IPS-NIHi7 (cell line): ENCODE measurements around the gene TINAG.

Source experiments
- DNase-seq: peaks from one replicate; pipeline ENCODE4 v3.0.0; 2012; ENCODE audit warnings: mixed read lengths; ENCODE audit errors: extremely low spot score

Gene TINAG

GRCh38 chr6:54308289-54308985 is at the start of gene TINAG:
TINAG (plus strand) TSS chr6:54308441; CDS start chr6:54308551, 110 bp downstream.
- DNase-seq: no peak

DNA sequence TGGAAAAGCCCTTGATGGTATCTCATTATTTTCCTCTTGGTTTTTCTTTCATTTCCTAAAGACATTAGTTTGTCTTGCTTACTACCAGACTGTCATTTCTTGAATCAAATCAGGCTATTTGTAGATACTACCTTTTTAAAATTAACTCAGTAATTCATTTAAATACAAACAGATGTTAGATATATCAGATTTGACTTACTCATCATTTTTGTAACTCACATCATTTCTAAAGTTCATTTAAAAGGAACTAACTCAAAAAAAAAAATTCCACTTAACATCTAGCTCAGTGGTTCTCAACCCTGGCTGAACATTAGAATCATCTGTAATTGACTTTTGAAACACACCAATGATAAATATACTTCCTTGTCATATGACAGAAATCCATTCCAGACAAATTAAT is 48.2 kb upstream of the TINAG start:
- DNase-seq: no peak

DNA sequence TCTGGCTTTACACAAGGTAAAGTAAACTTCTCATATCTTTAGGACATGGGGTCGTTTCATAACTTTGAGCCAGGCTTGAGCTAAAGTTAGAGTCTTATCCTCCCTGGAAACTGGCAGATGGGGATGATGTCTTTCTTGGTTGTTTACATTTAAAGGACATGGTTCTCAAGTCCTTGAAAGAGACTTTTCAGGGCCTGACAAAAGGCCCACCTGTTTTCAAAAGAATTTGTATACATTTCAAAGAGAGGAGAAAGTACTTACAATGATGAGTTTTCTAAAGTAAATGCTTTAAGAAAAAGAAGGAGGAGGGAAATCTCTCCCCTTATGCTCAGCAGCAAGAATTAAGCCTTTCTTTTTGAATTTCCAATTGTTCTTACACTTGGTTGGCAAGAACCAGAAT is 45.7 kb upstream of the TINAG start:
- no peak for DNase-seq

- DNase-seq: no peak
Observed at GRCh38 chr6:54262971-54263370, 45.3 kb upstream of the TINAG start.

GRCh38 chr6:54264581-54265272 is 43.5 kb upstream of the TINAG start:
- DNase-seq: no peak

DNA sequence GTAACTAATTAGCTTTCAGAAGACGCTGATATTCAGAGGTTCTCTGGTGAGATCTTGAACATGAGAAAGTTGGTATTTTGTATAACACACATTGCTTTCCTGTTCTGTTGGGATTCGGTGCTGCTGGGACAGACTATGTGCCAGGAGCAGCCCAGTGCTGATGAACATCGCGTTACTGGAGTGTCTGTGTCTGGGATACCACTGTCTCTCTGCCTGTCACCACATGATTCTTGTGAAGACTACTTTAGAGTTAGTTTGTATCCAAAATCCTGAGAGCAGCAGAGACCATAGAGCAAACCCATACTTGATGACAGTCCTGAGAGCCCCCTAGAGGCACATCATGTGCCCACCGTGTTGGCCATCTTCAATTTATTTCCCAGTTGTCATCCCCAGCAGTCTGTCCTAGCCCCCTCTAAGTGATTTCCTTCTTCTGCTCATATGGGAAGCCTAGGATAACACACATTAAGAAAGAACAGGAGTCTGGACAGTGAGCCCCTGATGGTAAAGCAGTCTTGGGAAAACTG is 41.8 kb upstream of the TINAG start:
- DNase-seq: peak; percentile 39

DNA sequence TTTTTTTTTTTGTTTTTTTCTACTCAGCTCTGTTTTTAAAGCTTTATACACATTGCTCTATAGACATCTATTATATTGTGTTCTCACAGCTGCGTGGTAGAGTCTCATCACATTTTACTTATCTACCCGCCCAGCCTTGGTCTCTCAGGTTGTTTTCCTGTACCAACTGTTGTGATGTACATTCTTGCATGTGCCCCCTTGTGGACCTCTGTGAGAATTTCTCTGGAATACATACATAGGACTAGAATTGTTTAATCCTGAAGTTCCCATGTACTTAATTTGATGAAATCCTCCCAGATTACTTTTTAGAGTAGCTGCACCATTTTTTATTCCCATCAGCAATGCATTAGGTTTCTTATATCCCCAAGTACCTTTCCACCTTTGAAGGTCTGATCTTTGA is 40.4 kb upstream of the TINAG start:
- peak; percentile 39 for DNase-seq

GRCh38 chr6:54273214-54273820 is 34.9 kb upstream of the TINAG start:
- no peak for DNase-seq

DNA sequence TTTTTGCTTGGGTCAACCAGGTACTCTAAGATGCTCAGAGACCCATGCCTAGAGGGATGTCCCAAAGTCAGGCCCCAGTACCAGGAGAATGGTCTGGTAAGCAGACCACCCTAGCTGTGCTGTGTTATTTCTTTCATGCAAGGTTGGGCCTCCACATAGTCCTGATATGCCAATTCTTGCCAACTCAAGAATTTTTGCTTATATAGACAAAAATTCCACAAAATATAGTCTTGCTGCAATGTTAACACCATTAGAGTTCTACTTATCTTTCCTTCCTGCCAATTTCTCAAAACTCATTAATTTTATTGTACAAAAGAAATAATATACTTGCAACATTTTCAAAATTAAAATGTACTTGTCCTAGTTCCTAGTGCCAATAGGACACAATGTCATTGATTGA is 33.9 kb upstream of the TINAG start:
- no peak for DNase-seq

DNA sequence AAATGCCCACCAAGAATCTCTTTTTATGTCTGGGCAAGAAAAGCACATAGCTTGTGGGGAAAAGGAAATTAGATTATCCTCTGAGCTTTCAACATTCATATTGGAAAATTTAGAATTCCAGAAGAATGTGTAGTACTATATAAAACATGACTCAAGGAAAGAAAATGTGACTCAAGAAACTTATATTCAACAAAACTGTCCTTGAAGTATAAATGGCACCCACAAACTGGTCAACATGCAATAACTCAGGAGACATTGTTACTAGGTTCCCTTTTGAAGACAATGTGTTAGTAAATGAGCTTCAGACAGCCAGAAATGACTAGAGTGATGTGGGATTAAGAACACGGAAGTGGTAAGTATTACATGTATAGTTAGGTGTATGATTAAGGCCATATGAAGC is 26.1 kb upstream of the TINAG start:
- DNase-seq: no peak

DNA sequence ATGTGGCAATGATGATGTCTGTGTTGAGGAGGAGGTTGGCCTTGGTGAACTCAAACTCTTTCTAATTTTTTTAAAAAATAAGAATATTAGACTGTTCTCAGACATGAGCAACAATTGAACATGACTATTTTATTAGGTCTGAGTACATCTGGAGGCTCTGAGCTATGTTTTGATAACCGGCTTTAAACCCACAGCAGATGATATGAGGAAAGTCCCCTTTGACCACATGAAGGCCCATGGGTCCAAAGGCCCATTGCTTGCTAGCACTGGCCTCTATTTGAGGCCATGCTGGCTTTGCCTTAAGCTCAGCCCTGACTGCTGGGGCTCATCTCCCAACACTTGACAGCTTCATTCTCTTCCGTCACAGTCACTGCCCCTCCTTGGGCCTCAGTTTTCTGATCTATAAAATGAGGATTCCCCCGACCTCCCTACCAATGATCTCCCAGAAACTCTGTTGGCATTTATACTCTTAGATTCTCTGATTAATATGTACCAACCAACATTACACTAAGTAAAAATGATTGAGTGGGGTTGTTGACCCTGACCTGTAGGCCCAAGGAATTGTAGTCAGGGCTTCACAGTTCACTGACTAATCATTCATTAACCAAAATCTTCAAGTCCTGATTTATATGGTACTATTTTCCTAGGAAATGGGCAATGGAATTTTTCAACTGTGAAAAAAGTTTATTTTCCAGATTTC is 23.9 kb upstream of the TINAG start:
- no peak for DNase-seq

DNA sequence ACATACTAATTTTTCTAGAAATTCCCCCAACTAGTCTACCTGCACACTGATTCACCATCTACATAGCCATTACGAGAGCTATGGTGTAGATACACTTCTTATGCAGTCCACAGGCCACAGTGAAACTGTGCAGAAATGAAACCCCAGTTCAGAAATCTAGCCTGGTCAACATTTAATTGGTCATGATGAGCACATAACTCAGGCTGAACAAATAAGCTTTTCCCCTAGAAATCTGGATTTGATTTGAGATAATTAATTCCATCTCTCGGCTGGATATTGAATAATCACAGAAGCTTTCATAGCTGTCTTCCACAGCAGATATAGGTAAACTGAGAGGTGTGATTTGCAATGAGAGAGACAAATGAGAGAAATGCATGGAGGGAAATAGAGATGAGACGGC is 22.6 kb upstream of the TINAG start:
- DNase-seq: no peak

DNA sequence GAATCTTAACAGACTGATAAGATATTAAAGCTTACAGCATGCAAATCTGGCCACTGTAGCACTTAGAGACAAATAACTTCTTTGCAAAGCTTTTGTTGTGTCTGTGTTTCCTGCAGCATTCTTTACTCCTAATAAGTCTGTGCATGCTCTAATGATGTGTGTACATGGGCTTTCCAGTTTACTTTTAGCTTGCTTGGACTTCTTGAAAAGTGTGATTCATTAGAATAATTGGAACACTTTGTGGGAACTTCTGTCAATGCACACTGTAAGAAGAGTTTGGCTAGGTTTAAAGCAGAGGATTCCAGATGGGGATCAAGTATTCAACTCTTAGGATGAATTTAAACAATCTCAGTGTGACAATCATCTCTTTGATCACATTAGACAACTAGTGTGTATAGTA is 22.1 kb upstream of the TINAG start:
- no peak for DNase-seq

DNA sequence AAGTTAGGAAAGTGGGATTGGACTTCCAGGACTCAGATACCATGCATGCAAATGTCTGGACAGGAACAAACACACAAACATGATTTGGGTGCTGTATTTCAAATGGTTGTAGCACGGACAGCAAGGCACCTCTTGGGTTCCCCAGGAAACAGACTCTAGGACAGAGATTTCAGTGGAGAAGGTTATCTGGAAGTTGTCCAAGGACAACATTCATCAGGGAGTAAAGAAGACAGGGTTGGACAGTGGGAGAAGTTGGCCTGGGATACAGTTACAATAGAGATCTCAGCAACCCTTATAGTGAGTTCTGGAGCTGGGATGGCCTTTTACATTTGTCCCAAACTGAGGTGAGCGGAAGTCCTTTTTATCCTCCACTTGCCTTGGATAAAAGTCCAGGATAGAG is 19.8 kb upstream of the TINAG start:
- DNase-seq: no peak

DNA sequence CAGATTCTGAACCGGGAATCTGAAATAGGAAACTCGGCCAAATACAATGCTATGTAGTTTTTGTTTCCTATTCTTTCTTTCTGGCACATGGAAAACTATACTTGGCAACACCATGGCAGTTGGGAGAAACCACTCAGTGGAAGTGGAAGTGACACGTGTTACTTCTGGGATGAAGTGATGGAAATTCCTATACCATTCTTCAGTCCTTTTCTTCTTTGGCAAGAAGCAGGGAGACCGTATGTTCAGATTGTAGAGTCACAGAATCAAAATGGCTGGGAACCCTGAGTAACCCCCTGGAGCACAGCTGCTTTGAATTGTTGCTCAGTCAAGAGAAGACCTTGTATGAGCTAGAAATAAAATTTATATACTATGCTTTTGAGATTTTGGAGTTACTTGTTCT is 18.8 kb upstream of the TINAG start:
- no peak for DNase-seq

DNA sequence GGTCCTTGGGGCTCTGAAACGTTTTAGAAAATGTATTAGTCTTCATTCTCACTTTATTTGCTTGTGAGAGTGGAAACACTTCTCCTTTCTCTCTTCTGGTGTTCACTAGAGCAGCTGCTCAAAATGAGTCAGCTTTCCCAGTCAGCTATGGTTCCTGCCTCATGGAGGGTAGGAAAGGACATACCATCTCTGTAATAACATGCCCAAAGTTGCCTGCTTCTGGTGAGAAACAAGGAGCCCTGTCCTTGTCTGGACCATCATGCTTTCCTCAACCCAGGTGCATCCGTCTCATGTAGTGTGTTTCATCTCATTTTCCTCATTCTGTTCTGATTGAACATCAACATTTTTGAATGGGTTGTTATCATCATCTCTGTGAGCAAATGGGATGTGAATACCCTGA is 17.1 kb upstream of the TINAG start:
- no peak for DNase-seq

DNA sequence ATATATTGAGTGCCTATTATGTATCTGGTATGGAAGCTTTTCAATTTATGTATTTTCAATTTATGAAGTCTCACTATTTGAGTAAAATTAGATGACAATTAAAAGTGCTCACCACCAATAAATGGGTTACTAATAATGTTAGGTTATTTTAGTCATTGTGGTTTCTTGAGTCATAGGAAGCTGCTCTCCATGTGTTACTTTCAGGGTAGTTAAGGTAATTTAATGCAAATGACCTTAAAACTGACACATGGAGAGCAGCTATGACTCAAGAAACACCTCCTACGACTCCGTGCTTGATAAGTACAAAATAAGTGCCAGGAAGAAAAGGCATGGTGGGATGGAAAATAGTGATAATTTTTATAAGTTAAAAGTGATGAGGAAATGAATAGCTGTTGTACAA is 16.5 kb upstream of the TINAG start:
- no peak for DNase-seq

DNA sequence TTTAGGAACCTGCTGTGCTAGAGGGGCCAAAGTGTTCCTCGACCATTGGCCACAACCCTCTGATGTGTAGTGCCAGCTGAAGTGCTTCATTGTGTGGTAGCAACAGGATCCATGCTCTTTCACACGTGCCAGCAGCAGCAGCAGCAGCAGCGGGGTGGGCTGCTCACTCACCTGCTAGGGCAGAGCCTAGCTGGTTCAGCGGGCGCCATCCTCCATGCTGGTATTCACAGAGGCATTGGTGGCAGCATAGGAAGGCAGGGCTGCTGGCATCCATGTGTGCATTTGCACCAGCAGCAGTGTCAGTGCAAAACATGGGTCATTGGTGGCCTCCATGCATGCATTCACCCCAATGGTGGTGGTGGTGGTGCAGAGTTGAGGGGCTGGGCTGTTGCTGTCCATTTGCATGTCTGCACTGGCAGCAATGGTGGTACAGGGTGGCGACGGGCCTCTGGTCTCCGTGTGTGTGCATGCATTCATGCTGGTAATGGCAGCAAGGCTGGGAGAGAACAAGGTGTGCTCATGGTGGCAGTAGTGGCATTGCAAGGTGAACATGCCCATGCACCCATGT is 13.2 kb upstream of the TINAG start:
- DNase-seq: no peak

GRCh38 chr6:54299542-54300269 is 8.5 kb upstream of the TINAG start:
- no peak for DNase-seq

DNA sequence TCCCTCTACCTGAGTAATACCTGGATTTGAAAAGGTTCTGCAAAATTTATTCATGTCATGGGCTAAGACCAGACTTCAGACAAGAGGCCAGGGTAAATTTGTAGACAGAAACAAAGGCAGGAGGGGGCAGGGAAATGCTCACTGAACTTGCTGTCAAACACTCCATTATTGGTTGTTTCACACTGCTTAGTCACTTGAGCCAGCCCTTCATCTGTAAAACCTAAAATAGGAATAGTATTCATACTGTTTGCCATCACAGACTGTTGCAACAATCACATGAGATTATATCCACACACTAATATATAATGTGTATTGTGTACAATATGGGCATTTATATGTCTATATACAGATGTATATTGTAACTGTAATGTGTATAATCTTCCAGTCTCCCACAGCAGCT is 6.5 kb upstream of the TINAG start:
- DNase-seq: no peak

GRCh38 chr6:54307439-54307910 is 766 bp upstream of the TINAG start:
- no peak for DNase-seq
